ENCODE results near the gene ABHD4. TPM values are rescaled to one million over a fixed set of nuclear protein-coding genes. Genes with fewer than 3 reads are reported as not detected.
"Not testable (repeated sequence)": the region's sequence is repeated elsewhere in the genome, so short reads cannot be mapped to it uniquely, and the experiment has no call there.

Gene ABHD4
- total RNA-seq, 1 donor from 2014 or later = 12.3 TPM

DNA sequence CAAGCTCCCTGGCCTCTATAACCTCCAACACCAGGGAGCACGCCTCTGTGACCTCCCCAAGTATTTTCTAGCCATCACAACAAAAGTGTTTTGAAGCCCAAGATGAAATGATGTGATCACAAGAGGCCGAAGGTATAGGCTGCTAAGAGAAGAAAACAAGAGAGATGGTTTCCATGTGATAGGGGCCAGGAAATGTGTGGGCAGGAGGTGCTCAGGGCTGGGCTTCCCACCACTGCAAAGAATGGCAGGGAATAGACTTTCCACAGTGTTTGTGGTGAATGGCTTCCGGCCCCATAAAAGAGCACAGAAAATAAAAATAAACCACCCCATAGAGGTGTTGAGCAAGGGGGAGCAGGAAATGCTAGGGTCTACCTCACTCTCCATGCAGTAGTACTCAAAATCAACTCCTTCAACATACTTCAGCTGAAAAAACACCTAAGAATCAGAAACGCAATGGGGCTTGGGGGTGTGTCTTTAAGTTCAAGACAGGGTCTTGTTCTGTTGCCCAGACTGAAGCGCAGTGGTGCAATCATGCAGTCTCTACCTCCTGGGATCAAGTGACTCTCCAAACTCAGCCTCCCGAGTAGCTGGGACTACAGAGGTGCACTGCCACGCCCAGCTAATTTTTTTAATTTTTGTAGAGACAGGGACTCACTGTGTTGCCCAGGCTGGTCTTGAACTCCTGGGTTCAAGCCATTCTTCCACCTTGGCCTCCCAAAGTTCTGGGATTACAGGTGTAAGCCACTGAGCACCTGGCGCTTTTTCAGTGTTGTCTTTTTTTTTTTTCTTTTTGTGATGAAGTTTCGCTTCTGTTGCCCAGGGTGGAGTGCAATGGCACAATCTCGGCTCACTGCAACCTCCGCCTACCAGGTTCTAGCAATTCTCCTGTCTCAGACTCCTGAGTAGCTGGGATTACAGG lies 36.2 kb upstream of the ABHD4 start:
- no peak for DNase-seq (ENCODE audit: low spot score)

DNA sequence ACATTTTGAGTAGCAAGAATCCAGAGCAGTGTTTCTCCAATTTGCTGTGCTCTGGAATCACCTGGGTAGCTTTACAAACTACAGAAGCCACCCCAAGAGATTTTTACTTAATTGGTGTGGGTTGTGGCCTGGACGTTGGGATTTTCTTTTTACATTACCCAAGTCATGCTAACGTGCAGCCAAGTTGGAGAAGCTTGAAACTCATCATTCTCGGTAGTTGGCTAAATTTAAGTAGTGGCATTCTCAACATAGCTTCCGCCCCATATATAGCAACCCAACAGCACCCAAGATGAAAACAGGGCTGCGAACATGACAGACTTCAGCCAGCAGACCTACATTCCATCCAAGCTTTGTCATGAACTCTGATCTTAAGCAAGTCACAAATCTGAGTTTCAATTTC lies 34.1 kb upstream of the ABHD4 start:
- DNase-seq (ENCODE audit: low spot score) = peak; percentile 48

DNA sequence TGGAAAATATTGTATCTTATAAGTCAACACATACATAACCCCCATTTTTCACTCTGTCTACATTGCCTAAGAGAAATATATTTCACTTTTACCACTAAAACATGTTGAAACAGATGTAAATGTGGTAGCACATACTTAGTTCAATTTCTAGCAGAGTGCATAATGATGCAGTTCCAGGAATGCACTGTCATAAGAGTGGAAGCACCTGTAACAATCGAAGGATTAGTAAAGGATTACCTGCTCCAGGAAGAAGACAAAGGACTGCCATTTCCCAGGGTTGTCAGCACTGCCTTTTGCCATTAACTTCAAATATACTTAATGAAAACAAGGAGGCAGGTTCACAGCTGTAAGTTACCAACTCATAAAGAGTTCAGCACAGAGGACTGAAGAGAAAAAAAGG lies 33.6 kb upstream of the ABHD4 start:
- no peak for DNase-seq (ENCODE audit: low spot score)

DNA sequence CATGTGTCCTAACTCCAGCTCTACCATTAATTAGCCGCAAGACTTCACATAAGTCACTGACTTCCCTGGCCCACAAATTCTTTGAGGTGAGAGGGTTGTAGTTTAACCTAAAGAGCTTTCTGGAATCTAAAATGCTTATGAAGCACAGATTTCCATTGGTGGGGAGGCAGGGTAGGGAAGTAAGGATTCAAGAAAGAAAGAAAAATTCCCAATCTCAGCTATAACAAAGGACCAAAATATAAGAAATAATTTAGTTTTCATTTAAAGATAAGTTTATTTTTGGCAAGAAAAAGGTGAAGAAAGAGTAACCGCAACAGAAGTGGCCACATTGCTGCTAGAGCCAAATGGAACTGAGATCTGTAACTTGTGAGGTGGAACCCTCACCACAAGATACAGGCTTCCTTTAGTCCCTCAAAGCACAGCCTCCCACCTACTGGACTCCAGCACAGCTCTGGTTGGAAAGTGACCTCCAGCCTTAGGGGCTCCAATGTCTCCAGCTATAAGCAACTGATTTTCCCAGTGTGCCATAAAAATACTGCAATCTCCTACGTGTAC lies 32.6 kb upstream of the ABHD4 start:
- DNase-seq (ENCODE audit: low spot score) = no peak

DNA sequence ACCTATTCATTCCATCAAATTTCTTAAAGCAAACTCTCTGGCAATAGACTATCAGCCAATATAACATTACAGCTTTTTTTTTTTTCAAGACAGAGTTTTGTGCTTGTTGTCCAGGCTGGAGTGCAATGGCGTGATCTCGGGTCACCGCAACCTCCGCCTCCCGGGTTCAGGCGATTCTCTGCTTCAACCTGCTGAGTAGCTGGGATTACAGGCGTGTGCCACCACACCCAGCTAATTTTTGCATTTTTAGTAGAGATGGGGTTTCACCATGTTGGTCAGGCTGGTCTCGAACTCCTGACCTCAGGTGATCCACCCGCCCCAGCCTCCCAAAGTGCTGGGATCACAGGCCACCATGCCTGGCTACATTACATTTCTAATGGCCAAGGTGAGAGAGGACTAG lies 31.8 kb upstream of the ABHD4 start:
- not testable (repeated sequence) for DNase-seq (ENCODE audit: low spot score)

DNA sequence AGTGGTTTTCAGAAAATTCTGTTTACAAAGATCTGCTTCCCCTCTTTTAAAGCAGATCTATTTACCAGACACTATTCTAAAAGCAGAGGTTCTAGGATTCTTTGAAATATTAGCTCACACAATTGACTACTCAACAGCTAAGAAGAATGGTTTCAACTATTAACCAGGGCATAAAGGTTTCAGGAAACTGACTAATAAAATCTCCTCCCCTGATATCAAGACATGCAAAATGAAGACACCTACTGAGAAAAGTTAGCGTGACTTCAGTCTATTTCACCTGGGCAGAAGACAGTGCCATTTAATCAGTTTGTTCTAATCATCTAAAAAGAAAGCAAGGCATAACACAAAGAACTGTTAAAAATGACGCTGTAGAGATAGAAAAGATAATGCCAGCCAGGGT lies 31.3 kb upstream of the ABHD4 start:
- DNase-seq (ENCODE audit: low spot score) = no peak

DNA sequence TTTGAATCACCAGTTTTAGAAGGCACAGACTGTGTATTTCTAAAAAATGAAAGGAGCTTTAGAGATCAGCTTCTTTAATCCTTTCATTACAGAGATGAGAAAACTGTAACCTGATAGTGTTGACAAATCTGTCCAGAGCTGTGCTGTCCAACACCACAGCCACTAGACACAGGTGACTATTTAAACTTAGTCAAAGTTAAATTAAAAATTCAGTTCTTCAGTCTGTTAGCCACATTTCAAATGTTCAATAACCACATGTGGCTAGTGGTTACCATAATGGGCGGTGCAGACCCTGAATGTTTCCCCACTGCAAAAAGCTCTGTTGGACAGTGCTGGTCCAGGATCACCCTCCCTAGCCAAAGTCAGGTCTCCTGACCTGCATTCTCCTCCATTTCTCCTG lies 30.7 kb upstream of the ABHD4 start:
- no peak for DNase-seq (ENCODE audit: low spot score)

DNA sequence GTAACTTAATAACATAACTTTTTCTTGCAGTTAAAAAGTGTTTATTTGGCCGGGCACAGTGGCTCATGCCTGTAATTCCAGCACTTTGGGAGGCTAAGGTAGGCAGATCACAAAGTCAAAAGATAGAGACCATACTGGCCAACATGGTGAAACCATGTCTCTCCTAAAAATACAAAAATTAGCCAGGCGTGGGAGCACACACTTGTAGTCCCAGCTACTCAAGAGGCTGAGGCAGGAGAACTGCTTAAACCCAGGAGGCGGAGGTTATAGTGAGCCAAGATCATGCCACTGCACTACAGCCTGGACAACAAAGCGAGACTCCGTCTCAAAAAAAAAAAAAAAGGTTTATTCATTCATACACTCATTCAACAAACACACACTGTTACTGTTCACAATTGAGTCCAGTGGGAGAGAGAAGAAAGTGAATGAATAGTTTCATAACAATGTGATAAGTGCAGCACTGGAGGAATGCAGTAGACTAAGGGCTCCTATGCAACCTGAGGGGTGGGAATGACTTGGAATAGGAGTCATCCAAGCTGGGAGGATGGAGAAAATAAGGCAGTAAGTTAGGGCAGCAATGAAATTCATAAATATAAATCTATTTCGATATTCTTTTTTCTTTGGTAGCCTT lies 28.9 kb upstream of the ABHD4 start:
- DNase-seq (ENCODE audit: low spot score) = no peak

DNA sequence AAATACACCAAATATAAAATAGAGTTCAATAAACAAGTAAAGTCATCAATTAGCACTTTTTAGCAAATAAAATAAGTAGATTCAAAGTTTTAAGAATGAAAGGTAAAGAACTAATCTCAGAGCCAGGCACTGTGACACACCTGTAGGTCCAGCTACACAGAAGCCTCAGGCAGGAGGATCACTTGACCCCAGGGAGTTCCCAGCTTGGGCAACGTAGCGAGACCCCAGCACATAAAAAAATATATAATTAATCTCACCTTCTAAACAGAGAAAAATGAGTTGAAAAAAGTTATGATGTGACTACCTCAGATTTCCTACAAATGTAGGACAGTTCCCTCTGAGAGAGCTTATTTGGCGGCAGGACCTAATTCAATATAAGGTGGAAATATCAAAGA lies 28.4 kb upstream of the ABHD4 start:
- DNase-seq (ENCODE audit: low spot score) = no peak

DNA sequence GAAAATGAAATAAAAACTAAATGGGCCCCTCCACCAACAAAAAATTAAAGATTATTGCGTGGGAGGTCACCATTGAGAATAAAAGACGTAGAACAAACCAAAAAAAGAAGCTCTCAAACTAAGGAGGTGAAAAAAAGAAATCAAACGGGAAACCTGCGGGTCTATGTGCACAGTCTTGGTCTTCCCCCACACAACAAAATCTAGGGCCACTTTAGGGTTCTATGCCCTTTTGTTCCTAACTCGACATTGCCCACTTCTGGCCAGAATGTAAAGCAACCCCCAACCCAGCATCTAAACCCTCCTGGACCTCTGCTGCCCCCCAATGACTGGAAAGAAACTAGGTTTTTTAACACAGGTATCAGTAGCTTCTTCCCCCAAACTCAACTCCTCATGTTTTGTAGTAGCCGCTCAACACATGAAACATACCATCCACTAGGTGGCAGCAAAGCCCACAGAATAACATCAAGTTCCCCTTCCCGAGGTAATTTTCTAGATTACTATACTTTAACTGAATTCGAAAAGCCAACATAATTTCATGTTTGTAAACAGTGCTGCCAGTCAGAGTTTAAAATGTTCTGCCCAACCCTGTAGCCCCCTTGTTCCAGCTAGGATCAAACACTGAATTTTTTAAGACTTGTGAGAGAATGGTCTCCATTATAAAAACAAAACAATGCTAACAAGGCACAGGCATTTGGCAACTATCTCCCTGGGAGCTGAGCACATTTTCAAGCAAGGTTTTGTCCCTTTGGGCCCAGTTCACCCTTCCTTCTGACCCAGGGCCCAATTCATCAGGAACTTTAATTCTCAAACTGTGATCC lies 27.8 kb upstream of the ABHD4 start:
- peak; percentile 90 for DNase-seq (ENCODE audit: low spot score)

DNA sequence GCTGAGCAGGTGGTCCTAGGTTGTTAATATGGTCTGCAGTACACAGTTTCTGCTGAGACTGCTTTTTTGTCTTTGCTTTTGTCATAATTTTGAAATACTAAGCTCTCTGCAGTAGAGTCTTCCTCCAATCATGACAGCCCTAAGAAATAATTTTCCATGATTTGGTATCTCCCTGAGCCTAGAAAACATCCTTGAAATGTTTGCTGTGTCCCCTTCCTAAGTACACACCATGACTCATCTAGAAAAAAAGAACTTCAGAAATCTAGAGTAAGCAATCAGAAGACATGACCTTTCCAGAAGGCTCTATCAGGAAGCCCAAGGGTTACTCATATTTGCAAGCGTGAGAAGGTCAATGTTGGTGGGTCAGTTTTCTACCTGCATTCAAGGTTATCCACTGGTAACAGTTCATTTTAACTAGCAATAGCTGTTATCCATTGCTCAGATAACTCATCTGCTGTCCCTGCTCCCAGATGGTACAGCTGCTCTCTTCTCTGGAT lies 25.5 kb upstream of the ABHD4 start:
- peak; percentile 41 for DNase-seq (ENCODE audit: low spot score)

DNA sequence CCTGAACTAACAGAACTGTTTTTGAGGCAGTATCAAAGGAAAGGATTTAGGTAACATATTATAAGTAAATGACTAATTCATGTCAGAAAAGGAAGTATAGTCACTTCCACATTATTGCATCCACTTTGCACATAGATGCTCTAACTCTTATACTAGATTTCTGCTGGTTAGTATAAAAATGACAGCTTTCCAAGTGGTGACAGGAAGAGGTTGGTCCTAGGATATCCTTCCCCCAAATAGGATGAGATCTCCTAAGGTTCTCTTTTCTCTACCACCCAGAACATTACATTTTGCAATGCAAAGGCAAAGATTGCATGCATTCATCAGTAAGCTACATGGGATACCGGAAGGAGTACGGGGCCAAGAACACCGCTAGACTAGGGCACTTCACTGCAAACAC lies 24.3 kb upstream of the ABHD4 start:
- no peak for DNase-seq (ENCODE audit: low spot score)

DNA sequence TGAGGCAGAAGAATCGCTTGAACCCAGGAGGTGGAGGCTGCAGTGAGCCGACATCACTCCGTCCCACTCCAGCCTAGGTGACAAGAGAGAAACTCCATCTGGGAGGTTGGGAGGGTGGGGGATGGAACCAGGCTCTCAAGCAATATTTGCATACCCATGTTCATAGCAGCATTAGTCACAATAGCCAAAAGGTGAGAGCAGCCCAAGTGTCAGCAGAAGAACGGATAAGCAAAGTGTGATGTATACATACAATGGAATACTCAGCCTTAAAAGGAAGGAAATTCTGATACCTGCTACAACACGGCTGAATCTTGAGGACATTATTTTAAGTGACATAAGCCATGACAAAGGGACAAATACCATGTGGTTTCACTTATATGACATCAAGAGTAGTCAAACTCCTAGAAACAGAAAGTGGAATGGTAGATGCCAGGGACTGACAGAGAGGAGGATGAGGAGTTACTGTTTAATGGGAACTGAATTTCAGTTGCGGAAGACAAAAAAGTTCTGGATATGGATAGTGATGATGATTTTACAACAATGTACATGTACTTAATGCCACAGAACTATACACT lies 20.7 kb upstream of the ABHD4 start:
- DNase-seq (ENCODE audit: low spot score) = no peak

DNA sequence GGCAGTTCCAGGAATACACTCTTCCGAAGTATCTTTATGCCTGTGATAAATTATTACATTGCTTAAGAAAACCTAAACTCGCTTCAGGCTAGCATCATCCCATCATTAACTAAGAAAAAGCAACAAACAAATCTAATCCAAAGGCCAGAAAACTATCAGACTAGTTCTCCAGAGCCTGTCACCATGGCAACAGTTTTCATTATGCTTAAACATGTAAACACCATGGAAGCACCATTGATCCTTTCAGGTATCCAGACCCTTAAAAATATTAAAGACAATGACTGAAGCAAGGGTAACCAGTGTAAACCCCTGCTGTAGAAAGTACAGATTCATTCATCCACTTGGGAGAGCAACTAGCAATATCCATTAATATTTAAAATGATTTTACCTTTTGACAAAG lies 18.9 kb upstream of the ABHD4 start:
- no peak for DNase-seq (ENCODE audit: low spot score)

DNA sequence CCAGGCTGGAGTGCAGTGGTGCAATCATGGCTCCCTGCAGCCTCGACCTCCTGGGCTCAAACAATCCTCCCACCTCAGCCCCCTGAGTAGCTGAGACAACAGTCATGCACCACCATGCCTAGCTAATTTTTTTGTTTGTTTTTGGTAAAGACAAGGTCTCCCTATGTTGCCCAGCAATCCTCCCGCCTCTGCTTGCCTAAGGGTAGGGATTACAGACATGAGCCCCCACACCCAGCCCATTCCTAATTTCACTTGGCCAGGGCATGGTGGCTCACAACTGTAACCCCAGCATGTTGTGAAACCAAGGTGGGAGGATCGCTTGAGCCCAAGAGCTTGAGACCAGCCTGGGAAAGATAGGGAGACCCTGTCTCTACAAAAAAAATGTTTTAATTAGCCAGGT lies 18.2 kb upstream of the ABHD4 start:
- no peak for DNase-seq (ENCODE audit: low spot score)

DNA sequence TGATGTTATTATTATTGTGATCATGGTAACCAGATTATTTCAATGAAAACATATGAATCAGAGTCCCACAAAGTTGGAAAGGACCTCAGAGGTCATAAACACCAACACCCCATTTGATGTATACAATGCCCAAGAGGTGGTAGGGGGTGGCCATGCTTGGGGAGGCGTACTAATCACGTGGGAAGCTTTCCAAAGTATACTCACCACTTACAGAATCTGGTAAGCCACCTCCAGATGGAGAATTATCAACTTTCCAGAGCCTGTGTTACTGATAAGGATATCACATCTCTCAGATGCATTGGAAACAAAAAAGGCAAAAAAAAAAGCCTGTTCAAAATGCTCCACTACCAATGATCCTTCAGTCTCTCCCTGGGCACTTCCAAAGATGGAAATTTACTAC lies 17.5 kb upstream of the ABHD4 start:
- DNase-seq (ENCODE audit: low spot score) = no peak

DNA sequence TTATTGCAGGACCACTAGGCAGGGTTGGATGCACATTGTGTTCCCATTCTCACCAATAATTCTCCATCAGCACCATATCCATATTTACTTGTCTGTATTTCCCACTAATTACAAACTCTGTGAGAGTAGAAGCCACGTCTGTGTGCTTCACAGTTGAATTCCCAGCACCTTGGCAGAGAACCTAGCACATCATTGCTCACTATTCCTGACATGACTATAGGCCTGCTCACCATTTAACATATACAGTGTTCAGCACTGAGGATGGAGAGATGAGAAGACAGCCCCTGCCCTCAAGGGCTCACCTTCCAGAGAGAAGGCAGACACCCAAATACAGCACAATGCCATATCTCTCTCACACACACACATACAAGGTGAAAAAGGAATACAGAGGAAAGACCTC lies 14.1 kb upstream of the ABHD4 start:
- no peak for DNase-seq (ENCODE audit: low spot score)

DNA sequence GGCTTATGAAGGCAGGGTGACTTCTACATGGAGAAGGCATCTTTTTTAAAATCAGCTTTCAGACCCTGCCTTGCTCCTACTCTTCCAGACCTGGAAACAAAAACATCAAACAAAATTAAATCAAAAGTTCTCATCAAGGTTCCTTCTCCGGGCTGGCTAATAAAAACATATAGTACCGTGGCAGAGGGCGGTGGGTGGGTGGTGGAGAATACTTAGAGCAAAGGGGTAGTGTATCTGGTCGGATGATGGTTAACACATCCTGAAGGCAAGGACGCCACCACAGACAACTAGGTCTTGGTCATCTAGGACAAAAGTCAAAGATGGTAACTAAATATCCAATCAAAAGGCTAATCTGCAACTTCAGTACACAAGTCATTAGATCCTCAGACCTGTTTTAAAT lies 10.9 kb upstream of the ABHD4 start:
- DNase-seq (ENCODE audit: low spot score) = no peak

DNA sequence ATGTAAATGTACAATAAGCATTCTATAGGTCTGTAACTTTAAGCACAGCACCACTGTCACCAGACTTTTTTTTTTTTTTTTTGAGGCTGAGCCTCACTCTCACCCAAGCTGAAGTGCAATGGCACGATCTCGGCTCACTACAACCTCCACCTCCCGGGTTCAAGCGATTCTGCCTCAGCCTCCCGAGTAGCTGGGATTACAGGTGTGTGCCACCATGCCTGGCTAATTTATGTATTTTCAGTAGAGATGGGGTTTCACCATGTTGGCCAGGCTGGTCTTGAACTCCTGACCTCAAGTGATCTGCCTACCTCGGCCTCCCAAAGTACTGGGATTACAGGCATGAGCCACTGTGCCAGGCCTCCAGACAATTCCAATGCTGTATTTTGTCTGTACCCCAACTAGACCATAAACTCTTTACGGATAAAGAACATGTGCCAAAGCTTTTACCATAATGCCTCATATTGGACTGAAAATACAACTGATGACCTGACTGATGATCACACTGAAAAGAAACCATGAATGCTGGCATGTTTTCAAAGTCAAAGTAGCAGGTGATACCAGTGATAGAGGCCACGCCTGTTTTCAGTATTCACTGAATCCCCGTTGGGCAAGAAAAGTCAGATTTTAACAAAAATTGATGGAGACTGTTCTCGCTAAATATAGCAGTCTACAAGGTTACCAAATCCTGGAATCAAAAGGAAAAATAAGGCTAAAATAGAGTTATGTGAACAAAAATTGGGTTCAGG lies 10.2 kb upstream of the ABHD4 start:
- DNase-seq (ENCODE audit: low spot score) = not testable (repeated sequence)

DNA sequence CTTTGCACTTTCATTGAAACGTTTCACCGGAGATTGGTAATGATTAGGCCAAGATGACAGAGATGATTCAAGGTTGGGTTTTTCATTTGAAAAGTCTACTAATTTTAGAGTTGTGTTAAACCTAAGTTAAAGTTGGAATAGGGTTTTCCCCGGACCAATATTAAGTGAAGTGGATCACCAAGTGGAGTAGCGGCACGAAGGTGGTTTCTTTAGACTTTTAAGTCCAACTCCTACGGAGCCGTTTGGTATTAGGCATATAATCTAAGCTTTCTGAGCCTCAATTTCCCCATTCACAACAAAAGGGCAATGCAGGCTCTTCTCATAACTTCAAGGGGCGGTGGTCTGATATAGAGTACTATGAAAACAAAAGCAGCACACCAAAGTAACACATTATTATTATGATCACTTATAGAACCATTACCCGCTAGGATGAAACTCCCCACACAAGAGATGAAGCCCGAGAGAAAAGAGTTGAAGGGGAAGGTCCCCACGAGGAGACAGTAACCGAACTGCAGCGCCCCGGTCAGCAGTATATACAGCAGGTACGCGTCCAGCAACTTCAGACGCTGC lies 9.5 kb upstream of the ABHD4 start:
- no peak for DNase-seq (ENCODE audit: low spot score)
